A673 (cell line): ENCODE results near the gene AZIN2. TPM values are rescaled to one million over a fixed set of nuclear protein-coding genes. Genes with fewer than 3 reads are reported as not detected.

Experiments used
- BruUV-seq: library from RNA; stranded (reverse); fragments of 400-500 nt; replicated peaks from 2 replicates; lab custom pipeline; 2021; lab: Mats Ljungman, UMichigan
- CTCF ChIA-PET: fragments of 300-600 bp; sonication (Branson Sonifier 250); formaldehyde crosslinking; loops from one replicate; lab custom pipeline; 2022; ENCODE audit warnings: antibody characterized with exemption; lab: Charles Lee
- POLR2A ChIA-PET: fragments of 300-600 bp; sonication (Branson Sonifier 250); formaldehyde crosslinking; loops from one replicate; lab custom pipeline; 2022; ENCODE audit warnings: antibody characterized with exemption; ENCODE audit not compliant: low non-redundant PET; lab: Charles Lee
- DNase-seq: peaks from one replicate; pipeline ENCODE4 v3.0.0-alpha.2; 2015; ENCODE audit warnings: low spot score
- H3K27ac ChIP-seq: fragments of 200-600 bp; sonication (generic); 2 replicates; pipeline ENCODE4 v1.5.1; 2016; ENCODE audit warnings: mixed run types, low read depth, mild to moderate bottlenecking, mixed read lengths, antibody characterized with exemption, low read length; ENCODE audit not compliant: poor library complexity, severe bottlenecking
- H3K27me3 ChIP-seq: fragments of 200-600 bp; sonication (generic); replicated peaks from 2 replicates; pipeline ENCODE4 v1.6.1; 2017; ENCODE audit warnings: mixed run types, low read depth, mild to moderate bottlenecking, mixed read lengths, antibody characterized with exemption, low read length; ENCODE audit not compliant: insufficient read depth, poor library complexity
- H3K36me3 ChIP-seq: fragments of 200-600 bp; sonication (generic); 2 replicates; pipeline ENCODE4 v1.6.1; 2016; ENCODE audit warnings: mixed run types, mild to moderate bottlenecking, mixed read lengths, antibody characterized with exemption, low read length; ENCODE audit not compliant: insufficient read depth, poor library complexity, severe bottlenecking
- H3K4me1 ChIP-seq: fragments of 200-600 bp; sonication (generic); 2 replicates; pipeline ENCODE4 v1.6.1; 2017; ENCODE audit warnings: mixed run types, mild to moderate bottlenecking, mixed read lengths, antibody characterized with exemption, low read length; ENCODE audit not compliant: insufficient read depth, poor library complexity, severe bottlenecking
- H3K4me3 ChIP-seq: fragments of 200-600 bp; sonication (generic); 2 replicates; pipeline ENCODE4 v1.5.1; 2016; ENCODE audit warnings: low read depth, mixed run types, mild to moderate bottlenecking, mixed read lengths, low read length; ENCODE audit not compliant: poor library complexity, severe bottlenecking
- H3K9me3 ChIP-seq: fragments of 200-600 bp; sonication (generic); 2 replicates; pipeline ENCODE4 v1.6.1; 2016; ENCODE audit warnings: mixed run types, low read depth, mild to moderate bottlenecking, mixed read lengths, antibody characterized with exemption, low read length; ENCODE audit not compliant: poor library complexity, severe bottlenecking
- CTCF ChIP-seq: fragments of 300-800, 200-600 bp; sonication (generic); conservative IDR thresholded peaks from 2 replicates; pipeline ENCODE4 v1.5.1; 2017; ENCODE audit warnings: low read depth, mild to moderate bottlenecking, antibody characterized with exemption, low read length, moderate library complexity, mixed read lengths
- EZH2 ChIP-seq: fragments of 200-600 bp; sonication (generic); IDR thresholded peaks from 2 replicates; pipeline ENCODE4 v1.6.1; 2017; ENCODE audit warnings: borderline replicate concordance, low read depth, mild to moderate bottlenecking, mixed read lengths, antibody characterized with exemption, low read length; ENCODE audit not compliant: poor library complexity, severe bottlenecking
- intact Hi-C: fragments of 100-400 bp; cut with micrococcal nuclease; formaldehyde crosslinking; loops from one replicate; pipeline ENCODE4 v1.10.0; 2022; ENCODE audit not compliant: unreplicated experiment
- total RNA-seq: library from RNA; stranded (reverse); gene quantifications from 2 replicates; pipeline ENCODE4 v1.2.3, GENCODE V29; 2021

Gene AZIN2
- total RNA-seq, 1 experiment from 2014 or later, result 4.6 TPM

DNA sequence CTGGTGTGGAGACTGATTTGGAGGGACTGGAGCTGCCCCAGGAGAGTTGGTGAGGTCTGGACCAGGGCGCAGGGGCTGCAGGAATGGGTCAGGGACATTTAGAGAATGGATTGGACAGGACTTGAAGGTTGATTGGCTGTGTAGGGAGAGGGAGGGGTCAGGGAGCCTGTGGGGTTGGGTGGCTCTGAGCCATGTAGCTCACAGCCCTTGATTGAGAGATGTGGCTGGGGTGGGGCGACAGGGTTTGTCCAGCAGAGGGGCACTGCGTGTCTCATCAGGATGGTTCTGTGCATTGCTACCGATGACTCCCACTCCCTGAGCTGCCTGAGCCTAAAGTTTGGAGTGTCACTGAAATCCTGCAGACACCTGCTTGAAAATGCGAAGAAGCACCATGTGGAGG, 12.1 kb downstream of the AZIN2 start:
- intact Hi-C loops, result no loop called here

GRCh38 chr1:33094486-33094885, 13.5 kb downstream of the AZIN2 start:
- no peak for DNase-seq
- BruUV-seq, result no TSS peak
- Histone ChIP-seq H3K36me3 (no peaks in the 10 kb centered on the region), H3K4me3 (no peak overlapping the region), H3K9me3 (no peaks in the 10 kb centered on the region), H3K27me3 (no peaks in the 10 kb centered on the region), H3K4me1 (no peaks in the 10 kb centered on the region), H3K27ac (no peak overlapping the region)
- ChIA-PET CTCF (no interaction called here), POLR2A (no interaction called here)
- intact Hi-C loops, result loop anchor here (2.0 kb wide), 2 partner anchors 376 to 518 kb away; no protein-coding TSS in a partner anchor
- TF ChIP-seq EZH2, result no peak
- TF ChIP-seq CTCF, result no peak

More for the DNA sequence above, 12.1 kb downstream of the AZIN2 start:
- Histone ChIP-seq H3K4me3 (no peak overlapping the region), H3K27ac (no peak overlapping the region), H3K27me3 (no peaks in the 10 kb centered on the region), H3K9me3 (no peaks in the 10 kb centered on the region), H3K36me3 (no peaks in the 10 kb centered on the region), H3K4me1 (no peaks in the 10 kb centered on the region)
- ChIA-PET CTCF (no interaction called here), POLR2A (interaction anchor here (0.6 kb wide), 1 partner anchor 1892 kb away, joined by 5 read pairs; the partner anchor contains the start of gene TMEM35B)
- no TSS peak for BruUV-seq
- no peak for DNase-seq
- TF ChIP-seq EZH2 (no peak), CTCF (no peak)

GRCh38 chr1:33094971-33095604, 14.1 kb downstream of the AZIN2 start:
- Histone ChIP-seq H3K27me3 (no peaks in the 10 kb centered on the region), H3K4me1 (no peaks in the 10 kb centered on the region), H3K27ac (no peak overlapping the region), H3K9me3 (no peaks in the 10 kb centered on the region), H3K36me3 (no peaks in the 10 kb centered on the region), H3K4me3 (no peak overlapping the region)
- ChIA-PET POLR2A (no interaction called here), CTCF (no interaction called here)
- intact Hi-C loops, result loop anchor here (2.0 kb wide), 2 partner anchors 376 to 518 kb away; no protein-coding TSS in a partner anchor
- no TSS peak for BruUV-seq
- peak; percentile 74 for DNase-seq
- TF ChIP-seq EZH2 (no peak), CTCF (peak; percentile 97)
